ENCODE data around the gene DCST1.
A peak's percentile ranks its signal among the peaks of the same experiment; 100 is the strongest.
"Not testable (repeated sequence)": the region's sequence is repeated elsewhere in the genome, so short reads cannot be mapped to it uniquely, and the experiment has no call there.

Gene DCST1

GRCh38 chr1:154994591-154994990, 39.0 kb upstream of the DCST1 start:
- Histone ChIP-seq H3K27ac (ENCODE audit: low read depth, low read length) (no peak overlapping the region), H3K4me1 (ENCODE audit: control insufficient read depth, insufficient read depth, low read length) (no peaks in the 10 kb centered on the region; the same call in 1 of the 2 replicates), H3K4me3 (ENCODE audit: low read depth, low read length) (no peak overlapping the region), H3K27me3 (ENCODE audit: control insufficient read depth, insufficient read depth, low read length) (0 out of 2 replicates have a peak, but pooled peaks cover 3% of the 10 kb centered on the region), H3K36me3 (ENCODE audit: control insufficient read depth, insufficient read depth, low read length) (peaks cover 22% of the 10 kb centered on the region), H3K9ac (ENCODE audit: low read depth, low read length) (no peak overlapping the region), H3K9me3 (ENCODE audit: control insufficient read depth, insufficient read depth, low read length) (no peaks in the 10 kb centered on the region)

GRCh38 chr1:154995301-154995983, 38.2 kb upstream of the DCST1 start:
- not testable (repeated sequence) for H3K27ac ChIP-seq (ENCODE audit: low read depth, low read length); H3K4me3 ChIP-seq (ENCODE audit: low read depth, low read length); H3K9ac ChIP-seq (ENCODE audit: low read depth, low read length); H3K4me1 ChIP-seq (ENCODE audit: control insufficient read depth, insufficient read depth, low read length); H3K27me3 ChIP-seq (ENCODE audit: control insufficient read depth, insufficient read depth, low read length); H3K9me3 ChIP-seq (ENCODE audit: control insufficient read depth, insufficient read depth, low read length)
- peaks cover 13% of the 10 kb centered on the region for H3K36me3 ChIP-seq (ENCODE audit: control insufficient read depth, insufficient read depth, low read length)

- H3K27ac ChIP-seq (ENCODE audit: low read depth, low read length): no peak overlapping the region
- no peak overlapping the region for H3K9ac ChIP-seq (ENCODE audit: low read depth, low read length)
- no peaks in the 10 kb centered on the region; the same call in 1 of the 2 replicates for H3K4me1 ChIP-seq (ENCODE audit: control insufficient read depth, insufficient read depth, low read length)
Measured at GRCh38 chr1:154996966-154997701, 36.5 kb upstream of the DCST1 start.

GRCh38 chr1:154998201-154998780, 35.3 kb upstream of the DCST1 start:
- Histone ChIP-seq H3K9ac (ENCODE audit: low read depth, low read length) (no peak overlapping the region), H3K4me3 (ENCODE audit: low read depth, low read length) (no peak overlapping the region), H3K4me1 (ENCODE audit: control insufficient read depth, insufficient read depth, low read length) (no peaks in the 10 kb centered on the region; the same call in 1 of the 2 replicates), H3K36me3 (ENCODE audit: control insufficient read depth, insufficient read depth, low read length) (0 out of 2 replicates have a peak, but pooled peaks cover 2% of the 10 kb centered on the region), H3K27ac (ENCODE audit: low read depth, low read length) (no peak overlapping the region), H3K27me3 (ENCODE audit: control insufficient read depth, insufficient read depth, low read length) (0 out of 2 replicates have a peak, but pooled peaks cover 3% of the 10 kb centered on the region), H3K9me3 (ENCODE audit: control insufficient read depth, insufficient read depth, low read length) (no peaks in the 10 kb centered on the region)

More at GRCh38 chr1:154996966-154997701, 36.5 kb upstream of the DCST1 start:
- Histone ChIP-seq H3K36me3 (ENCODE audit: control insufficient read depth, insufficient read depth, low read length) (0 out of 2 replicates have a peak, but pooled peaks cover 6% of the 10 kb centered on the region), H3K4me3 (ENCODE audit: low read depth, low read length) (no peak overlapping the region), H3K27me3 (ENCODE audit: control insufficient read depth, insufficient read depth, low read length) (0 out of 2 replicates have a peak, but pooled peaks cover 3% of the 10 kb centered on the region), H3K9me3 (ENCODE audit: control insufficient read depth, insufficient read depth, low read length) (no peaks in the 10 kb centered on the region)

- Histone ChIP-seq H3K27ac (ENCODE audit: low read depth, low read length) (peak overlapping the region; percentile 59), H3K9me3 (ENCODE audit: control insufficient read depth, insufficient read depth, low read length) (no peaks in the 10 kb centered on the region), H3K4me3 (ENCODE audit: low read depth, low read length) (peak overlapping the region; percentile 68), H3K36me3 (ENCODE audit: control insufficient read depth, insufficient read depth, low read length) (no peaks in the 10 kb centered on the region), H3K4me1 (ENCODE audit: control insufficient read depth, insufficient read depth, low read length) (no peaks in the 10 kb centered on the region; the same call in 1 of the 2 replicates), H3K9ac (ENCODE audit: low read depth, low read length) (no peak overlapping the region), H3K27me3 (ENCODE audit: control insufficient read depth, insufficient read depth, low read length) (0 out of 2 replicates have a peak, but pooled peaks cover 3% of the 10 kb centered on the region)
Measured at GRCh38 chr1:154998818-154999570, 34.6 kb upstream of the DCST1 start.

GRCh38 chr1:154999571-155000410, 33.8 kb upstream of the DCST1 start:
- H3K27ac ChIP-seq (ENCODE audit: low read depth, low read length): peak overlapping the region; percentile 90
- no peaks in the 10 kb centered on the region for H3K36me3 ChIP-seq (ENCODE audit: control insufficient read depth, insufficient read depth, low read length)
- H3K4me1 ChIP-seq (ENCODE audit: control insufficient read depth, insufficient read depth, low read length): peaks cover 7% of the 10 kb centered on the region
- H3K9ac ChIP-seq (ENCODE audit: low read depth, low read length): peak overlapping the region; percentile 56
- peak overlapping the region; percentile 68 for H3K4me3 ChIP-seq (ENCODE audit: low read depth, low read length)
- H3K9me3 ChIP-seq (ENCODE audit: control insufficient read depth, insufficient read depth, low read length): no peaks in the 10 kb centered on the region
- H3K27me3 ChIP-seq (ENCODE audit: control insufficient read depth, insufficient read depth, low read length): 0 out of 2 replicates have a peak, but pooled peaks cover 3% of the 10 kb centered on the region

- no peaks in the 10 kb centered on the region for H3K36me3 ChIP-seq (ENCODE audit: control insufficient read depth, insufficient read depth, low read length)
Measured at GRCh38 chr1:155000411-155000725, 33.3 kb upstream of the DCST1 start.

GRCh38 chr1:155000726-155001424, 32.7 kb upstream of the DCST1 start:
- H3K4me1 ChIP-seq (ENCODE audit: control insufficient read depth, insufficient read depth, low read length): peaks cover 14% of the 10 kb centered on the region
- H3K9me3 ChIP-seq (ENCODE audit: control insufficient read depth, insufficient read depth, low read length): no peaks in the 10 kb centered on the region
- H3K4me3 ChIP-seq (ENCODE audit: low read depth, low read length): peak overlapping the region; percentile 68
- 0 out of 2 replicates have a peak, but pooled peaks cover 3% of the 10 kb centered on the region for H3K27me3 ChIP-seq (ENCODE audit: control insufficient read depth, insufficient read depth, low read length)
- H3K27ac ChIP-seq (ENCODE audit: low read depth, low read length): peak overlapping the region; percentile 92
- no peaks in the 10 kb centered on the region for H3K36me3 ChIP-seq (ENCODE audit: control insufficient read depth, insufficient read depth, low read length)
- peak overlapping the region; percentile 83 for H3K9ac ChIP-seq (ENCODE audit: low read depth, low read length)

More at GRCh38 chr1:155000411-155000725, 33.3 kb upstream of the DCST1 start:
- H3K9ac ChIP-seq (ENCODE audit: low read depth, low read length): peak overlapping the region; percentile 83
- H3K4me1 ChIP-seq (ENCODE audit: control insufficient read depth, insufficient read depth, low read length): peaks cover 12% of the 10 kb centered on the region
- H3K4me3 ChIP-seq (ENCODE audit: low read depth, low read length): peak overlapping the region; percentile 68
- H3K27me3 ChIP-seq (ENCODE audit: control insufficient read depth, insufficient read depth, low read length): 0 out of 2 replicates have a peak, but pooled peaks cover 3% of the 10 kb centered on the region
- H3K9me3 ChIP-seq (ENCODE audit: control insufficient read depth, insufficient read depth, low read length): no peaks in the 10 kb centered on the region
- peak overlapping the region; percentile 92 for H3K27ac ChIP-seq (ENCODE audit: low read depth, low read length)

- H3K4me1 ChIP-seq (ENCODE audit: control insufficient read depth, insufficient read depth, low read length): peaks cover 14% of the 10 kb centered on the region
- peak overlapping the region; percentile 83; the same call in 1 of the 2 replicates for H3K9ac ChIP-seq (ENCODE audit: low read depth, low read length)
- H3K4me3 ChIP-seq (ENCODE audit: low read depth, low read length): peak overlapping the region; percentile 68
- peak overlapping the region; percentile 92 for H3K27ac ChIP-seq (ENCODE audit: low read depth, low read length)
- 0 out of 2 replicates have a peak, but pooled peaks cover 3% of the 10 kb centered on the region for H3K27me3 ChIP-seq (ENCODE audit: control insufficient read depth, insufficient read depth, low read length)
- H3K36me3 ChIP-seq (ENCODE audit: control insufficient read depth, insufficient read depth, low read length): no peaks in the 10 kb centered on the region
- no peaks in the 10 kb centered on the region for H3K9me3 ChIP-seq (ENCODE audit: control insufficient read depth, insufficient read depth, low read length)
Measured at GRCh38 chr1:155001425-155001674, 32.3 kb upstream of the DCST1 start.

Measured in HUES48 (cell line).